Panc1 (cell line): ENCODE results near the gene ZNRF3.

ENCODE experiments used
- POLR2AphosphoS5 ChIP-seq: IDR thresholded peaks from 2 replicates; pipeline ENCODE4 v1.6.1; 2012; ENCODE audit warnings: mild to moderate bottlenecking, low read depth, low read length, moderate library complexity
- SIN3A ChIP-seq: IDR thresholded peaks from 2 replicates; pipeline ENCODE4 v1.6.1; 2012; ENCODE audit warnings: low read depth, mild to moderate bottlenecking, low read length, moderate library complexity, borderline replicate concordance; ENCODE audit not compliant: insufficient read depth
- TCF7L2 ChIP-seq: IDR thresholded peaks from 2 replicates; pipeline ENCODE4 v1.6.1; 2011; ENCODE audit warnings: mild to moderate bottlenecking, low read depth, low read length, inconsistent platforms
- TF ChIP-seq, protein P1 (sequence below): fragments of 450-650 bp; IDR thresholded peaks from 2 replicates; pipeline ENCODE4 v1.5.1; 2017; ENCODE audit warnings: mild to moderate bottlenecking
- TF ChIP-seq, protein P2 (sequence below), 2 experiments: IDR thresholded peaks; 2 replicates each; pipeline ENCODE4 v1.6.1; 2011 to 2012; ENCODE audit warnings: low read depth in 2 of 2, control low read depth in 1 of 2, low read length in 1 of 2, mild to moderate bottlenecking in 1 of 2, moderate library complexity in 1 of 2; ENCODE audit not compliant: insufficient read depth in 1 of 2

GRCh38 chr22:29106839-29107238 lies 223.5 kb downstream of the ZNRF3 start:
- TF ChIP-seq, protein P1, sequence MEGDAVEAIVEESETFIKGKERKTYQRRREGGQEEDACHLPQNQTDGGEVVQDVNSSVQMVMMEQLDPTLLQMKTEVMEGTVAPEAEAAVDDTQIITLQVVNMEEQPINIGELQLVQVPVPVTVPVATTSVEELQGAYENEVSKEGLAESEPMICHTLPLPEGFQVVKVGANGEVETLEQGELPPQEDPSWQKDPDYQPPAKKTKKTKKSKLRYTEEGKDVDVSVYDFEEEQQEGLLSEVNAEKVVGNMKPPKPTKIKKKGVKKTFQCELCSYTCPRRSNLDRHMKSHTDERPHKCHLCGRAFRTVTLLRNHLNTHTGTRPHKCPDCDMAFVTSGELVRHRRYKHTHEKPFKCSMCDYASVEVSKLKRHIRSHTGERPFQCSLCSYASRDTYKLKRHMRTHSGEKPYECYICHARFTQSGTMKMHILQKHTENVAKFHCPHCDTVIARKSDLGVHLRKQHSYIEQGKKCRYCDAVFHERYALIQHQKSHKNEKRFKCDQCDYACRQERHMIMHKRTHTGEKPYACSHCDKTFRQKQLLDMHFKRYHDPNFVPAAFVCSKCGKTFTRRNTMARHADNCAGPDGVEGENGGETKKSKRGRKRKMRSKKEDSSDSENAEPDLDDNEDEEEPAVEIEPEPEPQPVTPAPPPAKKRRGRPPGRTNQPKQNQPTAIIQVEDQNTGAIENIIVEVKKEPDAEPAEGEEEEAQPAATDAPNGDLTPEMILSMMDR, result no peak
- TF ChIP-seq POLR2AphosphoS5 (no peak), TCF7L2 (no peak), SIN3A (no peak)
- TF ChIP-seq, protein P2, sequence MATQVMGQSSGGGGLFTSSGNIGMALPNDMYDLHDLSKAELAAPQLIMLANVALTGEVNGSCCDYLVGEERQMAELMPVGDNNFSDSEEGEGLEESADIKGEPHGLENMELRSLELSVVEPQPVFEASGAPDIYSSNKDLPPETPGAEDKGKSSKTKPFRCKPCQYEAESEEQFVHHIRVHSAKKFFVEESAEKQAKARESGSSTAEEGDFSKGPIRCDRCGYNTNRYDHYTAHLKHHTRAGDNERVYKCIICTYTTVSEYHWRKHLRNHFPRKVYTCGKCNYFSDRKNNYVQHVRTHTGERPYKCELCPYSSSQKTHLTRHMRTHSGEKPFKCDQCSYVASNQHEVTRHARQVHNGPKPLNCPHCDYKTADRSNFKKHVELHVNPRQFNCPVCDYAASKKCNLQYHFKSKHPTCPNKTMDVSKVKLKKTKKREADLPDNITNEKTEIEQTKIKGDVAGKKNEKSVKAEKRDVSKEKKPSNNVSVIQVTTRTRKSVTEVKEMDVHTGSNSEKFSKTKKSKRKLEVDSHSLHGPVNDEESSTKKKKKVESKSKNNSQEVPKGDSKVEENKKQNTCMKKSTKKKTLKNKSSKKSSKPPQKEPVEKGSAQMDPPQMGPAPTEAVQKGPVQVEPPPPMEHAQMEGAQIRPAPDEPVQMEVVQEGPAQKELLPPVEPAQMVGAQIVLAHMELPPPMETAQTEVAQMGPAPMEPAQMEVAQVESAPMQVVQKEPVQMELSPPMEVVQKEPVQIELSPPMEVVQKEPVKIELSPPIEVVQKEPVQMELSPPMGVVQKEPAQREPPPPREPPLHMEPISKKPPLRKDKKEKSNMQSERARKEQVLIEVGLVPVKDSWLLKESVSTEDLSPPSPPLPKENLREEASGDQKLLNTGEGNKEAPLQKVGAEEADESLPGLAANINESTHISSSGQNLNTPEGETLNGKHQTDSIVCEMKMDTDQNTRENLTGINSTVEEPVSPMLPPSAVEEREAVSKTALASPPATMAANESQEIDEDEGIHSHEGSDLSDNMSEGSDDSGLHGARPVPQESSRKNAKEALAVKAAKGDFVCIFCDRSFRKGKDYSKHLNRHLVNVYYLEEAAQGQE (IDR thresholded peaks at IDR 0.05; ENCODE audit: insufficient read depth in 1 of 2, low read depth in 2 of 2, low read length in 1 of 2), result no peak
